ENCODE results near the gene EXOC3L2. TPM values are rescaled to one million over a fixed set of nuclear protein-coding genes. Genes with fewer than 3 reads are reported as not detected.
A peak's percentile ranks its signal among the peaks of the same experiment; 100 is the strongest.

The EXOC3L2 gene
- total RNA-seq, 1 donor from 2014 or later, result not detected

DNA sequence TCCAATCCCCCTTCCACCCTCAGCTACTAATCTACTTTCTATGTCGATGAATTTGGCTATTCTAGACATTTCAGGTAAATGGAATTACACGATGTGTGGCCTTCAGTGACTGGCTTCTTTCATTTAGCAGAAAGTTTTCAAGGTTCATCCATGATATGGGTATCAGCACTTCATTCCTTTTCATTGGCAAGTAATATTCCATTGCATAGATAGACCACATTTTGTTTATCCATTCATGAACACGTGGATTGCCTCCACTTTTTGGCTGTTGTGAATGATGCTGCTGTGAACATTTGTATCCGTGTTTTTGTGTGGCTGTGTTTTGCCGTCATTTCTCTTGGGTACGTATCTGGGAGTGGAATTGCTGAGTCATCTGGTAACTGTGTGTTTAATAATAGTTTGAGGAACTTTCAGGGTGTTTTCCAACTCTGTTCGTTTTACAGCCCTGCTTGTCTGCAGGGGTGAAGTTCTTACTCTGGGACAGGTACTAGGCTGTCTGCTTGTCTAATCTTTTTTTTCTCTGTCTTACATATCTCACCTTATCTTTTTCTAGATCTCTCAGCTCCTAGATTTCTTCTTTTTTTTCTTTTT lies 38.3 kb upstream of the EXOC3L2 start:
- Mint-ChIP-seq H3K36me3 (ENCODE audit: insufficient read depth) (peaks cover 25% of the 10 kb centered on the region), H3K4me1 (ENCODE audit: low read depth) (no peaks in the 10 kb centered on the region), H3K4me3 (ENCODE audit: low read depth) (no peak overlapping the region), H3K9me3 (ENCODE audit: low read depth) (peaks cover 5% of the 10 kb centered on the region), H3K27me3 (no peaks in the 10 kb centered on the region), H3K27ac (peak overlapping the region; percentile 17)
- DNase-seq (ENCODE audit: low spot score, unreplicated experiment), result no peak
- TF ChIP-seq CTCF (IDR thresholded peaks at IDR 0.05; ENCODE audit: unreplicated experiment), result no peak

DNA sequence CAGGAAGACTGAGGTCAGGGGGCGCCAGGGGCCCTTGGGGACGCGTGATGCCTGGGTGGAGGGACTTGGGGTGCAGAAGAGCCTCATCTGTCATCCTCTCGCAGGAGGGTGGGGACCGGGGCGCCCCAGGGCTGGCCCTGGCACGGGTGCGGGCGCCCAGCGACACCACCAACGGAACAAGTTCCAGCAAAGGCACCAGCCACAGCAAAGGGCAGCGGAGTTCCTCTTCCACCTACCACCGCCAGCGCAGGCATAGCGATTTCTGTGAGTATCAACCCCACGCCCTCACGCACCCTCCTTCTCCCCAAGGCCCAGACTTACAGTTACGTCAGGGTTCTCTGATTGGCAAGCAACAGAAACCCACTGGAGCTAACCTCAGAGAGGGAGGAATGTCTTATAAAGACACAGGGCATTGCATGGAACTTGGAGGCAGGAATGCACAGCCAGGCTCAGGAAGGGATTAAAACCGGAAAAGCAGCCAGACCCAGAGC lies 35.3 kb upstream of the EXOC3L2 start:
- Mint-ChIP-seq H3K36me3 (ENCODE audit: insufficient read depth) (peaks cover 20% of the 10 kb centered on the region), H3K27ac (no peak overlapping the region), H3K4me1 (ENCODE audit: low read depth) (no peaks in the 10 kb centered on the region), H3K27me3 (no peaks in the 10 kb centered on the region), H3K4me3 (ENCODE audit: low read depth) (no peak overlapping the region), H3K9me3 (ENCODE audit: low read depth) (peaks cover 5% of the 10 kb centered on the region)
- DNase-seq (ENCODE audit: low spot score, unreplicated experiment), result no peak
- TF ChIP-seq CTCF (IDR thresholded peaks at IDR 0.05; ENCODE audit: unreplicated experiment), result no peak

DNA sequence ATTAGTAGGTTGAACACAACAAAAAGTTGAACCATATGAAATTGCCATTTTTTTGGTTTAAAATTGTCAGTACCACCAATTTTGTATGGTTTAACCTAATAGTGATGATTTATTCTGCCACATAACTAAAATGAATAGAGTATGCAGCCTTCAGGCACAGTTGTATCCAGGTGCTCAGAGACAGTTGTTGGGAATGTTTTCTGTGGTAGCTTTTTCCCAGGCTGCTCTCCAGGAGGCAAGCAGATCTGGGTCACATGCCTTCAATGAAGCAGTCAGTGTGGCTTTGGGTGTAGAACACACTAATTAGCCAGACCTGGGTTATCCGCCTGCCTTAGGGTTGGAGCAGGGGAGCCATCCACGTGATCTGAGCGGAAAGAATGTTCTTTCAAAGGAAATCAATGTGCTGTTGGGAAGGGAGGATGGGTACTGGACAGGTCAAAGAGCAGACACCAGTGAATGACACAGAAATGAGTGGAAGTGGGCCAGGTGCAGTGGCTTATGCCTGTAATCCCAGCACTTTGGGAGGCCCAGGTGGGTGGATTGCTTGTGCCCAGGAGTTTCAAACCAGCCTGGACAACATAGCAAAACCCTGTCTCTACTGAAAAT lies 34.5 kb upstream of the EXOC3L2 start:
- H3K9me3 Mint-ChIP-seq (ENCODE audit: low read depth), result peaks cover 5% of the 10 kb centered on the region
- H3K4me1 Mint-ChIP-seq (ENCODE audit: low read depth), result no peaks in the 10 kb centered on the region
- no peak for TF ChIP-seq CTCF (IDR thresholded peaks at IDR 0.05; ENCODE audit: unreplicated experiment)
- H3K27me3 Mint-ChIP-seq, result no peaks in the 10 kb centered on the region
- H3K4me3 Mint-ChIP-seq (ENCODE audit: low read depth), result no peak overlapping the region
- peaks cover 19% of the 10 kb centered on the region for H3K36me3 Mint-ChIP-seq (ENCODE audit: insufficient read depth)
- peak overlapping the region; percentile 69 for H3K27ac Mint-ChIP-seq
- DNase-seq (ENCODE audit: low spot score, unreplicated experiment), result no peak

DNA sequence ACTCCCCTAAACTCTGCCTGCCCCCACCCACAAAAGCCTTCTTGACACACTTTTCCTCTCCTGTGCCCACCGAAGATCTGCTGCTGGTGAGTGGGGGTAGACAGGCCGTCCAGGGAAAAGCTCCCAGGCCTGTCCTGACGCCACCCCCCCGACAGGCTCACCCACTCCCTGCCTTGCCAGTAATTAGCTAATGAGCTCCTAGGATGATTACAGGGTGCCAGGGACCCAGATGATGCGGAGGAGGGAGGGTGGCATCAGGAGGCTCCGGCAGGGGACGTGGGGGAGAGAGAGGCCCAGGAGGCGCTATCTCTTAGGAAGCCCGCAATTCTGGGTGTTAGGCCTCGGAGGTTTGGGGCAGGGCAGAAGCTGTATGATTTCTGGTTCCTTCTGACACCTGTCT lies 32.9 kb upstream of the EXOC3L2 start:
- H3K4me3 Mint-ChIP-seq (ENCODE audit: low read depth), result no peak overlapping the region
- no peak for DNase-seq (ENCODE audit: low spot score, unreplicated experiment)
- peaks cover 22% of the 10 kb centered on the region for H3K36me3 Mint-ChIP-seq (ENCODE audit: insufficient read depth)
- H3K27me3 Mint-ChIP-seq, result no peaks in the 10 kb centered on the region
- no peaks in the 10 kb centered on the region for H3K9me3 Mint-ChIP-seq (ENCODE audit: low read depth)
- no peak overlapping the region for H3K27ac Mint-ChIP-seq
- H3K4me1 Mint-ChIP-seq (ENCODE audit: low read depth), result no peaks in the 10 kb centered on the region
- no peak for TF ChIP-seq CTCF (IDR thresholded peaks at IDR 0.05; ENCODE audit: unreplicated experiment)

- Mint-ChIP-seq H3K4me3 (ENCODE audit: low read depth) (no peak overlapping the region), H3K27me3 (no peaks in the 10 kb centered on the region), H3K36me3 (ENCODE audit: insufficient read depth) (peaks cover 26% of the 10 kb centered on the region), H3K9me3 (ENCODE audit: low read depth) (no peaks in the 10 kb centered on the region), H3K27ac (peak overlapping the region; percentile 62), H3K4me1 (ENCODE audit: low read depth) (no peaks in the 10 kb centered on the region)
- DNase-seq (ENCODE audit: low spot score, unreplicated experiment), result no peak
- TF ChIP-seq CTCF (IDR thresholded peaks at IDR 0.05; ENCODE audit: unreplicated experiment), result no peak
These were observed 31.1 kb upstream of the EXOC3L2 start for GRCh38 chr19:45276284-45276687.
